A673 (cell line): ENCODE data around the gene TMEM8B. TPM values are rescaled to one million over a fixed set of nuclear protein-coding genes. Genes with fewer than 3 reads are reported as not detected.

Source experiments
- BruUV-seq: library from RNA; stranded (reverse); fragments of 400-500 nt; replicated peaks from 2 replicates; lab custom pipeline; 2021; lab: Mats Ljungman, UMichigan
- CTCF ChIA-PET: fragments of 300-600 bp; sonication (Branson Sonifier 250); formaldehyde crosslinking; loops from one replicate; lab custom pipeline; 2022; ENCODE audit warnings: antibody characterized with exemption; lab: Charles Lee
- POLR2A ChIA-PET: fragments of 300-600 bp; sonication (Branson Sonifier 250); formaldehyde crosslinking; loops from one replicate; lab custom pipeline; 2022; ENCODE audit warnings: antibody characterized with exemption; ENCODE audit not compliant: low non-redundant PET; lab: Charles Lee
- DNase-seq: peaks from one replicate; pipeline ENCODE4 v3.0.0-alpha.2; 2015; ENCODE audit warnings: low spot score
- H3K27ac ChIP-seq: fragments of 200-600 bp; sonication (generic); 2 replicates; pipeline ENCODE4 v1.5.1; 2016; ENCODE audit warnings: mixed run types, low read depth, mild to moderate bottlenecking, mixed read lengths, antibody characterized with exemption, low read length; ENCODE audit not compliant: poor library complexity, severe bottlenecking
- H3K27me3 ChIP-seq: fragments of 200-600 bp; sonication (generic); replicated peaks from 2 replicates; pipeline ENCODE4 v1.6.1; 2017; ENCODE audit warnings: mixed run types, low read depth, mild to moderate bottlenecking, mixed read lengths, antibody characterized with exemption, low read length; ENCODE audit not compliant: insufficient read depth, poor library complexity
- H3K36me3 ChIP-seq: fragments of 200-600 bp; sonication (generic); 2 replicates; pipeline ENCODE4 v1.6.1; 2016; ENCODE audit warnings: mixed run types, mild to moderate bottlenecking, mixed read lengths, antibody characterized with exemption, low read length; ENCODE audit not compliant: insufficient read depth, poor library complexity, severe bottlenecking
- H3K4me1 ChIP-seq: fragments of 200-600 bp; sonication (generic); 2 replicates; pipeline ENCODE4 v1.6.1; 2017; ENCODE audit warnings: mixed run types, mild to moderate bottlenecking, mixed read lengths, antibody characterized with exemption, low read length; ENCODE audit not compliant: insufficient read depth, poor library complexity, severe bottlenecking
- H3K4me3 ChIP-seq: fragments of 200-600 bp; sonication (generic); 2 replicates; pipeline ENCODE4 v1.5.1; 2016; ENCODE audit warnings: low read depth, mixed run types, mild to moderate bottlenecking, mixed read lengths, low read length; ENCODE audit not compliant: poor library complexity, severe bottlenecking
- H3K9me3 ChIP-seq: fragments of 200-600 bp; sonication (generic); 2 replicates; pipeline ENCODE4 v1.6.1; 2016; ENCODE audit warnings: mixed run types, low read depth, mild to moderate bottlenecking, mixed read lengths, antibody characterized with exemption, low read length; ENCODE audit not compliant: poor library complexity, severe bottlenecking
- EZH2 ChIP-seq: fragments of 200-600 bp; sonication (generic); IDR thresholded peaks from 2 replicates; pipeline ENCODE4 v1.6.1; 2017; ENCODE audit warnings: borderline replicate concordance, low read depth, mild to moderate bottlenecking, mixed read lengths, antibody characterized with exemption, low read length; ENCODE audit not compliant: poor library complexity, severe bottlenecking
- intact Hi-C: fragments of 100-400 bp; cut with micrococcal nuclease; formaldehyde crosslinking; loops from one replicate; pipeline ENCODE4 v1.10.0; 2022; ENCODE audit not compliant: unreplicated experiment
- total RNA-seq: library from RNA; stranded (reverse); gene quantifications from 2 replicates; pipeline ENCODE4 v1.2.3, GENCODE V29; 2021
- TF ChIP-seq, protein P1 (sequence below): fragments of 300-800, 200-600 bp; sonication (generic); conservative IDR thresholded peaks from 2 replicates; pipeline ENCODE4 v1.5.1; 2017; ENCODE audit warnings: low read depth, mild to moderate bottlenecking, antibody characterized with exemption, low read length, moderate library complexity, mixed read lengths

Gene TMEM8B
- total RNA-seq, 1 experiment from 2014 or later, result 6.9 TPM

- ChIA-PET POLR2A (no interaction called here), CTCF (no interaction called here)
- no peak for DNase-seq
- Histone ChIP-seq H3K36me3 (peaks cover 5% of the 10 kb centered on the region), H3K4me3 (no peak overlapping the region), H3K4me1 (no peaks in the 10 kb centered on the region), H3K27ac (no peak overlapping the region), H3K27me3 (no peaks in the 10 kb centered on the region), H3K9me3 (no peaks in the 10 kb centered on the region)
- intact Hi-C loops, result loop anchor here (10.0 kb wide), 1 partner anchor 226 kb away; no protein-coding TSS in a partner anchor
- no TSS peak for BruUV-seq
- TF ChIP-seq, protein P1, sequence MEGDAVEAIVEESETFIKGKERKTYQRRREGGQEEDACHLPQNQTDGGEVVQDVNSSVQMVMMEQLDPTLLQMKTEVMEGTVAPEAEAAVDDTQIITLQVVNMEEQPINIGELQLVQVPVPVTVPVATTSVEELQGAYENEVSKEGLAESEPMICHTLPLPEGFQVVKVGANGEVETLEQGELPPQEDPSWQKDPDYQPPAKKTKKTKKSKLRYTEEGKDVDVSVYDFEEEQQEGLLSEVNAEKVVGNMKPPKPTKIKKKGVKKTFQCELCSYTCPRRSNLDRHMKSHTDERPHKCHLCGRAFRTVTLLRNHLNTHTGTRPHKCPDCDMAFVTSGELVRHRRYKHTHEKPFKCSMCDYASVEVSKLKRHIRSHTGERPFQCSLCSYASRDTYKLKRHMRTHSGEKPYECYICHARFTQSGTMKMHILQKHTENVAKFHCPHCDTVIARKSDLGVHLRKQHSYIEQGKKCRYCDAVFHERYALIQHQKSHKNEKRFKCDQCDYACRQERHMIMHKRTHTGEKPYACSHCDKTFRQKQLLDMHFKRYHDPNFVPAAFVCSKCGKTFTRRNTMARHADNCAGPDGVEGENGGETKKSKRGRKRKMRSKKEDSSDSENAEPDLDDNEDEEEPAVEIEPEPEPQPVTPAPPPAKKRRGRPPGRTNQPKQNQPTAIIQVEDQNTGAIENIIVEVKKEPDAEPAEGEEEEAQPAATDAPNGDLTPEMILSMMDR, result no peak
- TF ChIP-seq EZH2, result no peak
Measured at GRCh38 chr9:35798658-35799374, 30.2 kb upstream of the TMEM8B start.

GRCh38 chr9:35800530-35800929, 28.5 kb upstream of the TMEM8B start:
- no TSS peak for BruUV-seq
- intact Hi-C loops, result no loop called here
- CTCF ChIA-PET, result no interaction called here

GRCh38 chr9:35801328-35802128, 27.5 kb upstream of the TMEM8B start:
- BruUV-seq, result no TSS peak
- Histone ChIP-seq H3K36me3 (peaks cover 5% of the 10 kb centered on the region), H3K4me1 (no peaks in the 10 kb centered on the region), H3K4me3 (no peak overlapping the region), H3K27me3 (no peaks in the 10 kb centered on the region), H3K9me3 (no peaks in the 10 kb centered on the region), H3K27ac (no peak overlapping the region)
- CTCF ChIA-PET, result no interaction called here
- no peak for TF ChIP-seq EZH2
- TF ChIP-seq, protein P1, result no peak
- intact Hi-C loops, result no loop called here
- no peak for DNase-seq
- POLR2A ChIA-PET, result no interaction called here

More at GRCh38 chr9:35800530-35800929, 28.5 kb upstream of the TMEM8B start:
- no peaks in the 10 kb centered on the region for H3K4me1 ChIP-seq
- H3K36me3 ChIP-seq, result peaks cover 5% of the 10 kb centered on the region
- H3K4me3 ChIP-seq, result no peak overlapping the region
- no peak for DNase-seq
- POLR2A ChIA-PET, result no interaction called here
- H3K9me3 ChIP-seq, result no peaks in the 10 kb centered on the region
- H3K27me3 ChIP-seq, result no peaks in the 10 kb centered on the region
- TF ChIP-seq, protein P1, result no peak
- TF ChIP-seq EZH2, result no peak
- H3K27ac ChIP-seq, result no peak overlapping the region
